SK-N-MC (cell line): Measurements from ENCODE around the gene TMEM200B.

Source experiments
- EZH2 ChIP-seq: fragments of 200-600 bp; sonication (generic); IDR thresholded peaks from one replicate; pipeline ENCODE4 v1.6.1; 2017; ENCODE audit warnings: antibody characterized with exemption
- POLR2AphosphoS5 ChIP-seq: IDR thresholded peaks from 2 replicates; pipeline ENCODE4 v1.6.1; 2012; ENCODE audit warnings: mild to moderate bottlenecking, low read depth, low read length, borderline replicate concordance

DNA sequence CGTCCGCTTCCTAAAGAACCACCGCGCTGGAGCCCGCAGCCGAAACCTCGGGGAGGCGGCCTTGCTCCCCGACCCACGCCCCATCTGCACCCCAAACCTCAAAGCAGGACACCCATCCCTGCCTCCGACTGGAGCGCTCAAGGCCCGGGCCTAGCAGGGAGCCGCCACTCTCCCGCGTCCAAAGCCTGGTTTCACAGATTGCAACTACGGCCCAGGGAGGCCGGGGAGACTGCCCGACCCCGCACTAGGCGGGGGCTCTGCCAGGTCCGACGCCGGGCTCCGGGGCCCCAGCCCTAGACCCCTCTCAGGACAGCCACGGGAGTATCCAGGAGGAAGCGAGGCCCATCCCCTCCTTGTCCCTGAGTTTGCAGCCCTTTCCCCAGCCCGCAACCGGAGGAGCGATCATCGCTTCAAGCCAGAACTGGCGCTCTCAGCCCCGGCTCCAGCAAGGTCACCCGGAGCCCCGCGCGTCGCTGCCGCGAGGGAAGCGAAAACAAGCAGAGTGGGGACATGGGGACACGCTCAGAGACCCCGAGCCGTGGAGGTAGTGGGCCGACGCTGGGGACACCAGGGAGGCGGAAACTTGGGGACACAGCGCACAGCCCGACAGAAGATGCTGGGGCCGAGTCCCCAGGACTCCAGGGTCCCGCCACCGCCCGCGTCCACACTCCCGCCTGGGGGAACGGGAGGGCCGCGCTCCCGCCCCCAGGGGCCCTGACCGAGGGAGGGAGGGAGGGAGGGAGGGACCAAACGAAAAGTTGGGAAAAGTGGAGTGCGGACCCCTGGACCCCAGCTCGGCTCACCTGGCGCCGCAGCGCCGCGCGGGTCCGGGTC lies 433 bp downstream of the TMEM200B start:
- no peak for TF ChIP-seq EZH2
- no peak for TF ChIP-seq POLR2AphosphoS5
